HepG2 (cell line): Measurements from ENCODE around the gene METRNL.

Source experiments
- HNF1B ChIP-seq: sonication (generic); formaldehyde crosslinking; IDR thresholded peaks from 2 replicates; pipeline ENCODE4 v1.5.1; 2020; ENCODE audit warnings: mild to moderate bottlenecking, moderate library complexity, missing genetic modification reagents
- NPAS2 ChIP-seq: sonication (generic); formaldehyde crosslinking; IDR thresholded peaks from 2 replicates; pipeline ENCODE4 v1.8.0; 2022; ENCODE audit warnings: mild to moderate bottlenecking, missing genetic modification reagents, borderline replicate concordance
- RAD21 ChIP-seq: fragments of 450-650 bp; formaldehyde crosslinking; IDR thresholded peaks from 2 replicates; pipeline ENCODE4 v1.5.0; 2020; ENCODE audit warnings: mild to moderate bottlenecking
- TAF1 ChIP-seq: sonication (generic); formaldehyde crosslinking; IDR thresholded peaks from 2 replicates; pipeline ENCODE4 v1.4.0; 2020; ENCODE audit warnings: missing genetic modification reagents
- ZBTB25 ChIP-seq: IDR thresholded peaks from 2 replicates; pipeline ENCODE4 v1.6.1; 2018; ENCODE audit warnings: missing genetic modification reagents
- ZNF256 ChIP-seq: sonication (generic); formaldehyde crosslinking; conservative IDR thresholded peaks from 2 replicates; pipeline ENCODE4 v1.4.0; 2020; ENCODE audit warnings: missing genetic modification reagents
- TF ChIP-seq, protein P1 (sequence below): IDR thresholded peaks from 2 replicates; pipeline ENCODE4 v1.6.1; 2016; ENCODE audit warnings: low read depth, borderline replicate concordance

DNA sequence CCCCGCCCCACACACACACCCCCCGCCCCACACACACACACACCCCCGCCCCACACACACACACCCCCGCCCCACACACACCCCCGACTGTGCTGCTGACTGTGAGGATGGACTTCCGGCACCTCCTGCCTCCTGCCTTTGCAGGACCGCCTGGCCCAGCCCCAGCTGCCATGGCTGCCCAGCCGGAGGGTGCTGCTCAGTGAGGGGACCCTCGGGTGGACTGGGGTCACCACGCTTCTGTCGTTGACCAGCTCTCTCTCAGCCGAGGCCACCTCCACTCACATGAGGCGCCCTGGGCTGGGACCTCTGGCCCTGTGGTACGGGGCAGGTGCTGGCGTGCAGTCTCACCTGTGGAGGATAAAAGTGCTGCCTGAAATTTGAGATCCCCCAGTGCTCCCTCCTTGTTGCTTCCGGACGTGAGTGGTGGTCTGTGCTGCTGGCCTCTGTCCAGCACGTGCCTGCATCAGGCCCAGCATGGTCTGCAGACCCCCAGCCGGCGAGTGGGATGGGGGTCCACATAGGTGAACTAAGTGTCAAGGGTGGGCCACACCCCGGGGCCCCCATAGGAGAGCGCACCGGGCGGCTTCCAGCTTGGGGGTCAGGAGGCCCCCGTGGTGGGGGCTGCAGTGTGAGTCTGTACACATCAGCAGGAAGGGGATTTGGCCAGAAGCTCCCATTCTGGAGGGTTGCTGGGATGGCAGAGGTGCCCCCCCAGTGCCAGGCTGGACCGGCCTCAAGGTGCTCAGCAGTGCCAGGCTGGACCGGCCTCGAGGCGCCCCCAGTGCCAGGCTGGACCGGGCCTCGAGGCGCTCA, 11.2 kb downstream of the METRNL start:
- no peak for TF ChIP-seq NPAS2 (CRISPR knock-in tag)
- TF ChIP-seq, protein P1, sequence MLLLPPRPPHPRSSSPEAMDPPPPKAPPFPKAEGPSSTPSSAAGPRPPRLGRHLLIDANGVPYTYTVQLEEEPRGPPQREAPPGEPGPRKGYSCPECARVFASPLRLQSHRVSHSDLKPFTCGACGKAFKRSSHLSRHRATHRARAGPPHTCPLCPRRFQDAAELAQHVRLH (CRISPR knock-in tag): no peak
- TF ChIP-seq HNF1B: no peak
- TF ChIP-seq RAD21 (CRISPR knock-in tag): no peak
- no peak for TF ChIP-seq ZBTB25 (CRISPR knock-in tag)
- no peak for TF ChIP-seq ZNF256
- no peak for TF ChIP-seq TAF1 (CRISPR knock-in tag)
